Stimulated activated naive CD8-positive, alpha-beta T cell treated with anti-CD3 and anti-CD28 coated beads, Interleukin-15, amount 100 ng/mL, for 72 hours (primary cell): Measurements from ENCODE around the gene CREG1.
"Not testable (repeated sequence)": the region's sequence is repeated elsewhere in the genome, so short reads cannot be mapped to it uniquely, and the experiment has no call there.

ENCODE experiments used
- ATAC-seq: fragments of 150-1000 bp; cut with Tn5 transposase; 2 replicates; pipeline ENCODE4 v1.10.0; 2021; ENCODE audit warnings: mild to moderate bottlenecking, moderate library complexity
- DNase-seq, 2 donors: peaks; one replicate each; pipeline ENCODE4 v3.0.0; 2021 to 2022
- H3K27ac Mint-ChIP-seq, 2 donors: one replicate each; pipeline ENCODE4 v1.8.0; 2022; ENCODE audit warnings: mild to moderate bottlenecking in 2 of 2, mixed read lengths in 2 of 2, moderate library complexity in 2 of 2
- H3K27me3 Mint-ChIP-seq: one replicate; pipeline ENCODE4 v1.8.0; 2022; ENCODE audit warnings: mixed read lengths
- H3K4me1 Mint-ChIP-seq: one replicate; pipeline ENCODE4 v1.8.0; 2022; ENCODE audit warnings: mild to moderate bottlenecking, mixed read lengths
- H3K4me3 Mint-ChIP-seq, 2 donors: one replicate each; pipeline ENCODE4 v1.8.0; 2022; ENCODE audit warnings: mild to moderate bottlenecking in 2 of 2, mixed read lengths in 2 of 2, moderate library complexity in 1 of 2
- H3K9me3 Mint-ChIP-seq, 2 donors: one replicate each; pipeline ENCODE4 v1.8.0; 2022; ENCODE audit warnings: mixed read lengths in 2 of 2

CREG1 gene

GRCh38 chr1:167575649-167576048, 22.1 kb upstream of the CREG1 start:
- Mint-ChIP-seq H3K4me1 (no peaks in the 10 kb centered on the region), H3K4me3 (no peak overlapping the region), H3K27me3 (peaks cover 18% of the 10 kb centered on the region), H3K27ac (no peak overlapping the region), H3K9me3 (no peaks in the 10 kb centered on the region)
- ATAC-seq, result no peak
- no peak for DNase-seq

GRCh38 chr1:167573035-167573434, 19.5 kb upstream of the CREG1 start:
- no peak overlapping the region for H3K4me3 Mint-ChIP-seq
- ATAC-seq (no peak), DNase-seq (no peak)
- H3K9me3 Mint-ChIP-seq, result no peaks in the 10 kb centered on the region
- no peak overlapping the region for H3K27ac Mint-ChIP-seq
- peaks cover 11% of the 10 kb centered on the region for H3K27me3 Mint-ChIP-seq
- no peaks in the 10 kb centered on the region for H3K4me1 Mint-ChIP-seq

- H3K27me3 Mint-ChIP-seq, result peaks cover 10% of the 10 kb centered on the region
- H3K27ac Mint-ChIP-seq, H3K4me1 Mint-ChIP-seq, H3K4me3 Mint-ChIP-seq, ATAC-seq, H3K9me3 Mint-ChIP-seq, DNase-seq: not testable (repeated sequence)
These were observed 17.1 kb upstream of the CREG1 start for GRCh38 chr1:167570712-167571111.

- H3K9me3 Mint-ChIP-seq, result no peaks in the 10 kb centered on the region
- DNase-seq (no peak), ATAC-seq (no peak)
- H3K4me3 Mint-ChIP-seq, result no peak overlapping the region
- no peak overlapping the region for H3K27ac Mint-ChIP-seq
- peaks cover 14% of the 10 kb centered on the region for H3K4me1 Mint-ChIP-seq
- peaks cover 10% of the 10 kb centered on the region for H3K27me3 Mint-ChIP-seq
These were observed 14.1 kb upstream of the CREG1 start for GRCh38 chr1:167567663-167568062.

- DNase-seq (no peak), ATAC-seq (no peak)
- Mint-ChIP-seq H3K9me3 (no peaks in the 10 kb centered on the region), H3K27me3 (peaks cover 10% of the 10 kb centered on the region), H3K4me1 (peaks cover 15% of the 10 kb centered on the region), H3K27ac (no peak overlapping the region), H3K4me3 (no peak overlapping the region)
These were observed 13.2 kb upstream of the CREG1 start for GRCh38 chr1:167566766-167567165.

GRCh38 chr1:167565922-167566321, 12.4 kb upstream of the CREG1 start:
- Mint-ChIP-seq H3K4me1 (peaks cover 20% of the 10 kb centered on the region), H3K4me3 (no peak overlapping the region), H3K27me3 (peaks cover 10% of the 10 kb centered on the region), H3K9me3 (no peaks in the 10 kb centered on the region), H3K27ac (no peak overlapping the region)
- DNase-seq (no peak), ATAC-seq (no peak)

- Mint-ChIP-seq H3K4me3 (no peak overlapping the region), H3K9me3 (no peaks in the 10 kb centered on the region)
- ATAC-seq, result no peak
These were observed 11.2 kb upstream of the CREG1 start for GRCh38 chr1:167564612-167565270.

GRCh38 chr1:167563579-167564246, 10.2 kb upstream of the CREG1 start:
- Mint-ChIP-seq H3K4me1 (peaks cover 27% of the 10 kb centered on the region), H3K27ac (no peak overlapping the region), H3K4me3 (no peak overlapping the region), H3K27me3 (peaks cover 21% of the 10 kb centered on the region), H3K9me3 (no peaks in the 10 kb centered on the region)
- no peak for DNase-seq
- ATAC-seq, result no peak

More at GRCh38 chr1:167564612-167565270, 11.2 kb upstream of the CREG1 start:
- no peak for DNase-seq
- Mint-ChIP-seq H3K27ac (peak overlapping the region; percentile 48 to 53), H3K27me3 (peaks cover 20% of the 10 kb centered on the region), H3K4me1 (peaks cover 27% of the 10 kb centered on the region)

- no peak overlapping the region for H3K27ac Mint-ChIP-seq
- ATAC-seq, result no peak
These were observed 9.1 kb upstream of the CREG1 start for GRCh38 chr1:167562702-167563101.

GRCh38 chr1:167561753-167562152, 8.2 kb upstream of the CREG1 start:
- DNase-seq, result no peak
- peaks cover 27% of the 10 kb centered on the region for H3K4me1 Mint-ChIP-seq

More at GRCh38 chr1:167562702-167563101, 9.1 kb upstream of the CREG1 start:
- DNase-seq, result no peak
- H3K4me3 Mint-ChIP-seq, result no peak overlapping the region
- peaks cover 27% of the 10 kb centered on the region for H3K4me1 Mint-ChIP-seq
- H3K27me3 Mint-ChIP-seq, result peaks cover 21% of the 10 kb centered on the region
- no peaks in the 10 kb centered on the region for H3K9me3 Mint-ChIP-seq

GRCh38 chr1:167555971-167556714, 2.6 kb upstream of the CREG1 start:
- no peak overlapping the region for H3K4me3 Mint-ChIP-seq
- no peaks in the 10 kb centered on the region for H3K9me3 Mint-ChIP-seq
- H3K27ac Mint-ChIP-seq, result no peak overlapping the region
- peaks cover 33% of the 10 kb centered on the region for H3K4me1 Mint-ChIP-seq
- peaks cover 11% of the 10 kb centered on the region for H3K27me3 Mint-ChIP-seq
- ATAC-seq (no peak), DNase-seq (peak; percentile 59 to 69)

More at GRCh38 chr1:167561753-167562152, 8.2 kb upstream of the CREG1 start:
- Mint-ChIP-seq H3K9me3 (no peaks in the 10 kb centered on the region), H3K4me3 (no peak overlapping the region), H3K27ac (no peak overlapping the region), H3K27me3 (peaks cover 19% of the 10 kb centered on the region)
- ATAC-seq, result no peak

- DNase-seq, H3K27ac Mint-ChIP-seq, ATAC-seq, H3K9me3 Mint-ChIP-seq, H3K27me3 Mint-ChIP-seq, H3K4me3 Mint-ChIP-seq: not testable (repeated sequence)
- H3K4me1 Mint-ChIP-seq, result peaks cover 30% of the 10 kb centered on the region
These were observed 1.5 kb upstream of the CREG1 start for GRCh38 chr1:167555072-167555471.

- H3K27ac Mint-ChIP-seq, result no peak overlapping the region
- H3K27me3 Mint-ChIP-seq, result no peaks in the 10 kb centered on the region
- no peaks in the 10 kb centered on the region for H3K9me3 Mint-ChIP-seq
- DNase-seq (no peak), ATAC-seq (peak; percentile 40)
- H3K4me3 Mint-ChIP-seq, result peak overlapping the region; percentile 88 to 93
- peaks cover 30% of the 10 kb centered on the region for H3K4me1 Mint-ChIP-seq
These were observed 642 bp upstream of the CREG1 start for GRCh38 chr1:167554028-167554779.

- Mint-ChIP-seq H3K4me1 (peaks cover 35% of the 10 kb centered on the region), H3K27me3 (no peaks in the 10 kb centered on the region), H3K9me3 (no peaks in the 10 kb centered on the region), H3K4me3 (no peak overlapping the region), H3K27ac (no peak overlapping the region)
- no peak for DNase-seq
- ATAC-seq, result no peak
These were observed 2.2 kb downstream of the CREG1 start for GRCh38 chr1:167551362-167551761.
